ENCODE results near the gene PEPD. TPM values are rescaled to one million over a fixed set of nuclear protein-coding genes. Genes with fewer than 3 reads are reported as not detected.

PEPD gene
- 18.3 and 19.7 TPM in 2 replicates for total RNA-seq (2022)
- Bru-seq, nascent RNA = percentile 48 among the genes with signal in this experiment
- BruChase-seq, experiment 1, labeled RNA remaining after a 6-hour chase = percentile 50 among the genes with signal in this experiment
- BruChase-seq, experiment 2, labeled RNA remaining after a 2-hour chase = percentile 50 among the genes with signal in this experiment
- long read RNA-seq, transcript PEPD-201 (15 exons, 1,910 nt) = major isoform, 50 of 59 reads
- long read RNA-seq, partial matches to known transcripts = 5 of 59 reads
- long read RNA-seq, other reads (novel, unspliced or antisense) = 4 of 59 reads

GRCh38 chr19:33521480-33522370, at the start of gene PEPD:
PEPD (minus strand) TSS chr19:33521791; CDS start chr19:33521760, 31 bp downstream.
- H3K36me3 Mint-ChIP-seq (ENCODE audit: insufficient read depth, unreplicated experiment) = peaks cover 11% of the 10 kb centered on the region
- intact Hi-C loops (cut with micrococcal nuclease) = no loop called here
- CTCF ChIA-PET = interaction anchor here (0.5 to 1.2 kb wide), 4 partner anchors 13 to 1442 kb away, joined by 3 to 4 read pairs (median 3); no protein-coding TSS in a partner anchor
- H3K4me1 Mint-ChIP-seq (ENCODE audit: insufficient read depth, unreplicated experiment) = peaks cover 17% of the 10 kb centered on the region
- no peak for TF ChIP-seq CTCF (IDR thresholded peaks at IDR 0.05; ENCODE audit: unreplicated experiment)
- H3K27ac Mint-ChIP-seq (ENCODE audit: low read depth, unreplicated experiment) = peak within 1 kb of the TSS; percentile 40
- H3K27me3 Mint-ChIP-seq (ENCODE audit: insufficient read depth, unreplicated experiment) = peaks cover 4% of the 10 kb centered on the region
- BruUV-seq (replicated peaks) = no TSS peak
- peak within 1 kb of the TSS; percentile 72 for H3K4me3 Mint-ChIP-seq (ENCODE audit: unreplicated experiment)
- POLR2A ChIA-PET = interaction anchor here (0.6 to 1.3 kb wide), 3 partner anchors 29 to 424 kb away, joined by 3 read pairs; no protein-coding TSS in a partner anchor
- DNase-seq (ENCODE audit: unreplicated experiment) = peak; percentile 91
- H3K9me3 Mint-ChIP-seq (ENCODE audit: unreplicated experiment) = no peaks in the 10 kb centered on the region

GRCh38 chr19:33569821-33570220, 48.2 kb upstream of the PEPD start:
- ChIA-PET POLR2A (no interaction called here), CTCF (no interaction called here)
- TF ChIP-seq CTCF (IDR thresholded peaks at IDR 0.05; ENCODE audit: unreplicated experiment) = no peak
- DNase-seq (ENCODE audit: unreplicated experiment) = no peak
- no peaks in the 10 kb centered on the region for H3K4me1 Mint-ChIP-seq (ENCODE audit: insufficient read depth, unreplicated experiment)
- peaks cover 19% of the 10 kb centered on the region for H3K9me3 Mint-ChIP-seq (ENCODE audit: unreplicated experiment)
- no TSS peak for BruUV-seq (replicated peaks)
- intact Hi-C loops (cut with micrococcal nuclease) = no loop called here
- H3K4me3 Mint-ChIP-seq (ENCODE audit: unreplicated experiment) = no peak overlapping the region
- no peaks in the 10 kb centered on the region for H3K27me3 Mint-ChIP-seq (ENCODE audit: insufficient read depth, unreplicated experiment)
- H3K27ac Mint-ChIP-seq (ENCODE audit: low read depth, unreplicated experiment) = no peak overlapping the region
- no peaks in the 10 kb centered on the region for H3K36me3 Mint-ChIP-seq (ENCODE audit: insufficient read depth, unreplicated experiment)

GRCh38 chr19:33568706-33569105, 47.1 kb upstream of the PEPD start:
- no peak for DNase-seq (ENCODE audit: unreplicated experiment)
- no peaks in the 10 kb centered on the region for H3K27me3 Mint-ChIP-seq (ENCODE audit: insufficient read depth, unreplicated experiment)
- ChIA-PET CTCF (no interaction called here), POLR2A (no interaction called here)
- no peak overlapping the region for H3K27ac Mint-ChIP-seq (ENCODE audit: low read depth, unreplicated experiment)
- no peaks in the 10 kb centered on the region for H3K4me1 Mint-ChIP-seq (ENCODE audit: insufficient read depth, unreplicated experiment)
- no peaks in the 10 kb centered on the region for H3K36me3 Mint-ChIP-seq (ENCODE audit: insufficient read depth, unreplicated experiment)
- BruUV-seq (replicated peaks) = no TSS peak
- intact Hi-C loops (cut with micrococcal nuclease) = no loop called here
- no peak overlapping the region for H3K4me3 Mint-ChIP-seq (ENCODE audit: unreplicated experiment)
- no peak for TF ChIP-seq CTCF (IDR thresholded peaks at IDR 0.05; ENCODE audit: unreplicated experiment)
- peaks cover 15% of the 10 kb centered on the region for H3K9me3 Mint-ChIP-seq (ENCODE audit: unreplicated experiment)

- no peak for DNase-seq (ENCODE audit: unreplicated experiment)
- CTCF ChIA-PET = interaction anchor here (1.0 kb wide), 1 partner anchor 11 kb away, joined by 3 read pairs; no protein-coding TSS in a partner anchor
- H3K27ac Mint-ChIP-seq (ENCODE audit: low read depth, unreplicated experiment) = no peak overlapping the region
- H3K27me3 Mint-ChIP-seq (ENCODE audit: insufficient read depth, unreplicated experiment) = no peaks in the 10 kb centered on the region
- H3K4me3 Mint-ChIP-seq (ENCODE audit: unreplicated experiment) = no peak overlapping the region
- no TSS peak for BruUV-seq (replicated peaks)
- TF ChIP-seq CTCF (IDR thresholded peaks at IDR 0.05; ENCODE audit: unreplicated experiment) = no peak
- H3K36me3 Mint-ChIP-seq (ENCODE audit: insufficient read depth, unreplicated experiment) = no peaks in the 10 kb centered on the region
- intact Hi-C loops (cut with micrococcal nuclease) = no loop called here
- peaks cover 8% of the 10 kb centered on the region for H3K9me3 Mint-ChIP-seq (ENCODE audit: unreplicated experiment)
- POLR2A ChIA-PET = no interaction called here
- no peaks in the 10 kb centered on the region for H3K4me1 Mint-ChIP-seq (ENCODE audit: insufficient read depth, unreplicated experiment)
Measured at GRCh38 chr19:33564836-33565338, 43.3 kb upstream of the PEPD start.

All from MCF 10A (cell line).